Measurements from ENCODE around the gene AOC1.

DNA sequence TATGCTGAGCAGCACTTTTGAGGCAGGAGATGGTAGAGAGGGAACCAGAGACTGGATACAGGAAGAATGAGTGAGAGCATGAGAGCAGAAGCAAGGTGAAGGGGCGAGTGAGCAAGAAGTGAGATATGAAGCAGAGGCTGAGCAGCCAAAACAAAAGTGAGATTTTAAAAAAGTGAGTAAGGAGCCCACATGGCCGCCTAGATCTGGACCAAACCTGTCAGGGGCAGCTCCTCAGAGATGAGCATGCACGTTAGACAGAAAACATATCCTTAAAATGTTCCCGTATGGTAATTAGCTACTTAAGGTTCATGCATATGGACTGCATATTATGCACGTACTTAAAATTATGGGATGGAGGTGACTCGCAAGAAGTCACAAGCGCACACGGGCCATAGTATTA lies 29.3 kb upstream of the AOC1 start:
- TF ChIP-seq ZNF264 (CRISPR knock-in tag; IDR thresholded peaks at IDR 0.05) = no peak
- TF ChIP-seq CBX2 (IDR thresholded peaks at IDR 0.05; ENCODE audit: low read depth, low read length) = no peak
- TF ChIP-seq CBX2 (CRISPR knock-in tag; IDR thresholded peaks at IDR 0.05; ENCODE audit: low read depth) = no peak
- TF ChIP-seq NR2C2 (CRISPR knock-in tag; IDR thresholded peaks at IDR 0.05; ENCODE audit: borderline replicate concordance) = no peak
- no peak for TF ChIP-seq EP300 (IDR thresholded peaks at IDR 0.05; ENCODE audit: low read depth in 2 of 2, low read length in 2 of 2)
- TF ChIP-seq EP300 (CRISPR knock-in tag; IDR thresholded peaks at IDR 0.05; ENCODE audit: borderline replicate concordance) = no peak
- TF ChIP-seq, protein P1, sequence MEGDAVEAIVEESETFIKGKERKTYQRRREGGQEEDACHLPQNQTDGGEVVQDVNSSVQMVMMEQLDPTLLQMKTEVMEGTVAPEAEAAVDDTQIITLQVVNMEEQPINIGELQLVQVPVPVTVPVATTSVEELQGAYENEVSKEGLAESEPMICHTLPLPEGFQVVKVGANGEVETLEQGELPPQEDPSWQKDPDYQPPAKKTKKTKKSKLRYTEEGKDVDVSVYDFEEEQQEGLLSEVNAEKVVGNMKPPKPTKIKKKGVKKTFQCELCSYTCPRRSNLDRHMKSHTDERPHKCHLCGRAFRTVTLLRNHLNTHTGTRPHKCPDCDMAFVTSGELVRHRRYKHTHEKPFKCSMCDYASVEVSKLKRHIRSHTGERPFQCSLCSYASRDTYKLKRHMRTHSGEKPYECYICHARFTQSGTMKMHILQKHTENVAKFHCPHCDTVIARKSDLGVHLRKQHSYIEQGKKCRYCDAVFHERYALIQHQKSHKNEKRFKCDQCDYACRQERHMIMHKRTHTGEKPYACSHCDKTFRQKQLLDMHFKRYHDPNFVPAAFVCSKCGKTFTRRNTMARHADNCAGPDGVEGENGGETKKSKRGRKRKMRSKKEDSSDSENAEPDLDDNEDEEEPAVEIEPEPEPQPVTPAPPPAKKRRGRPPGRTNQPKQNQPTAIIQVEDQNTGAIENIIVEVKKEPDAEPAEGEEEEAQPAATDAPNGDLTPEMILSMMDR (CRISPR knock-in tag; IDR thresholded peaks at IDR 0.05) = no peak
- TF ChIP-seq, protein P2, sequence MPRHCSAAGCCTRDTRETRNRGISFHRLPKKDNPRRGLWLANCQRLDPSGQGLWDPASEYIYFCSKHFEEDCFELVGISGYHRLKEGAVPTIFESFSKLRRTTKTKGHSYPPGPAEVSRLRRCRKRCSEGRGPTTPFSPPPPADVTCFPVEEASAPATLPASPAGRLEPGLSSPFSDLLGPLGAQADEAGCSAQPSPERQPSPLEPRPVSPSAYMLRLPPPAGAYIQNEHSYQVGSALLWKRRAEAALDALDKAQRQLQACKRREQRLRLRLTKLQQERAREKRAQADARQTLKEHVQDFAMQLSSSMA (CRISPR knock-in tag; IDR thresholded peaks at IDR 0.05) = no peak
- TF ChIP-seq, protein P3, sequence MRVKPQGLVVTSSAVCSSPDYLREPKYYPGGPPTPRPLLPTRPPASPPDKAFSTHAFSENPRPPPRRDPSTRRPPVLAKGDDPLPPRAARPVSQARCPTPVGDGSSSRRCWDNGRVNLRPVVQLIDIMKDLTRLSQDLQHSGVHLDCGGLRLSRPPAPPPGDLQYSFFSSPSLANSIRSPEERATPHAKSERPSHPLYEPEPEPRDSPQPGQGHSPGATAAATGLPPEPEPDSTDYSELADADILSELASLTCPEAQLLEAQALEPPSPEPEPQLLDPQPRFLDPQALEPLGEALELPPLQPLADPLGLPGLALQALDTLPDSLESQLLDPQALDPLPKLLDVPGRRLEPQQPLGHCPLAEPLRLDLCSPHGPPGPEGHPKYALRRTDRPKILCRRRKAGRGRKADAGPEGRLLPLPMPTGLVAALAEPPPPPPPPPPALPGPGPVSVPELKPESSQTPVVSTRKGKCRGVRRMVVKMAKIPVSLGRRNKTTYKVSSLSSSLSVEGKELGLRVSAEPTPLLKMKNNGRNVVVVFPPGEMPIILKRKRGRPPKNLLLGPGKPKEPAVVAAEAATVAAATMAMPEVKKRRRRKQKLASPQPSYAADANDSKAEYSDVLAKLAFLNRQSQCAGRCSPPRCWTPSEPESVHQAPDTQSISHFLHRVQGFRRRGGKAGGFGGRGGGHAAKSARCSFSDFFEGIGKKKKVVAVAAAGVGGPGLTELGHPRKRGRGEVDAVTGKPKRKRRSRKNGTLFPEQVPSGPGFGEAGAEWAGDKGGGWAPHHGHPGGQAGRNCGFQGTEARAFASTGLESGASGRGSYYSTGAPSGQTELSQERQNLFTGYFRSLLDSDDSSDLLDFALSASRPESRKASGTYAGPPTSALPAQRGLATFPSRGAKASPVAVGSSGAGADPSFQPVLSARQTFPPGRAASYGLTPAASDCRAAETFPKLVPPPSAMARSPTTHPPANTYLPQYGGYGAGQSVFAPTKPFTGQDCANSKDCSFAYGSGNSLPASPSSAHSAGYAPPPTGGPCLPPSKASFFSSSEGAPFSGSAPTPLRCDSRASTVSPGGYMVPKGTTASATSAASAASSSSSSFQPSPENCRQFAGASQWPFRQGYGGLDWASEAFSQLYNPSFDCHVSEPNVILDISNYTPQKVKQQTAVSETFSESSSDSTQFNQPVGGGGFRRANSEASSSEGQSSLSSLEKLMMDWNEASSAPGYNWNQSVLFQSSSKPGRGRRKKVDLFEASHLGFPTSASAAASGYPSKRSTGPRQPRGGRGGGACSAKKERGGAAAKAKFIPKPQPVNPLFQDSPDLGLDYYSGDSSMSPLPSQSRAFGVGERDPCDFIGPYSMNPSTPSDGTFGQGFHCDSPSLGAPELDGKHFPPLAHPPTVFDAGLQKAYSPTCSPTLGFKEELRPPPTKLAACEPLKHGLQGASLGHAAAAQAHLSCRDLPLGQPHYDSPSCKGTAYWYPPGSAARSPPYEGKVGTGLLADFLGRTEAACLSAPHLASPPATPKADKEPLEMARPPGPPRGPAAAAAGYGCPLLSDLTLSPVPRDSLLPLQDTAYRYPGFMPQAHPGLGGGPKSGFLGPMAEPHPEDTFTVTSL (CRISPR knock-in tag; IDR thresholded peaks at IDR 0.05; ENCODE audit: borderline replicate concordance) = no peak
- no peak for TF ChIP-seq CCAR2 (optimal IDR thresholded peaks at IDR 0.05; ENCODE audit: low read depth, low read length)
- no peak for TF ChIP-seq NFYB (CRISPR knock-in tag; IDR thresholded peaks at IDR 0.05)
- TF ChIP-seq ZNF501 (CRISPR knock-in tag; IDR thresholded peaks at IDR 0.05) = no peak
- TF ChIP-seq, protein P4, sequence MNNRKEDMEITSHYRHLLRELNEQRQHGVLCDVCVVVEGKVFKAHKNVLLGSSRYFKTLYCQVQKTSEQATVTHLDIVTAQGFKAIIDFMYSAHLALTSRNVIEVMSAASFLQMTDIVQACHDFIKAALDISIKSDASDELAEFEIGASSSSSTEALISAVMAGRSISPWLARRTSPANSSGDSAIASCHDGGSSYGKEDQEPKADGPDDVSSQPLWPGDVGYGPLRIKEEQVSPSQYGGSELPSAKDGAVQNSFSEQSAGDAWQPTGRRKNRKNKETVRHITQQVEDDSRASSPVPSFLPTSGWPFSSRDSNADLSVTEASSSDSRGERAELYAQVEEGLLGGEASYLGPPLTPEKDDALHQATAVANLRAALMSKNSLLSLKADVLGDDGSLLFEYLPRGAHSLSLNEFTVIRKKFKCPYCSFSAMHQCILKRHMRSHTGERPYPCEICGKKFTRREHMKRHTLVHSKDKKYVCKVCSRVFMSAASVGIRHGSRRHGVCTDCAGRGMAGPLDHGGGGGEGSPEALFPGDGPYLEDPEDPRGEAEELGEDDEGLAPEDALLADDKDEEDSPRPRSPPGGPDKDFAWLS (CRISPR knock-in tag; IDR thresholded peaks at IDR 0.05; ENCODE audit: borderline replicate concordance) = no peak
- TF ChIP-seq HNRNPLL (IDR thresholded peaks at IDR 0.05; ENCODE audit: low read depth, low read length, poor library complexity, severe bottlenecking) = no peak

Measured in HepG2 (cell line).